ENCODE measurements around the gene AHNAK. TPM values are rescaled to one million over a fixed set of nuclear protein-coding genes. Genes with fewer than 3 reads are reported as not detected.

Gene AHNAK
- polyA plus RNA-seq, 1 experiment: 145 TPM

DNA sequence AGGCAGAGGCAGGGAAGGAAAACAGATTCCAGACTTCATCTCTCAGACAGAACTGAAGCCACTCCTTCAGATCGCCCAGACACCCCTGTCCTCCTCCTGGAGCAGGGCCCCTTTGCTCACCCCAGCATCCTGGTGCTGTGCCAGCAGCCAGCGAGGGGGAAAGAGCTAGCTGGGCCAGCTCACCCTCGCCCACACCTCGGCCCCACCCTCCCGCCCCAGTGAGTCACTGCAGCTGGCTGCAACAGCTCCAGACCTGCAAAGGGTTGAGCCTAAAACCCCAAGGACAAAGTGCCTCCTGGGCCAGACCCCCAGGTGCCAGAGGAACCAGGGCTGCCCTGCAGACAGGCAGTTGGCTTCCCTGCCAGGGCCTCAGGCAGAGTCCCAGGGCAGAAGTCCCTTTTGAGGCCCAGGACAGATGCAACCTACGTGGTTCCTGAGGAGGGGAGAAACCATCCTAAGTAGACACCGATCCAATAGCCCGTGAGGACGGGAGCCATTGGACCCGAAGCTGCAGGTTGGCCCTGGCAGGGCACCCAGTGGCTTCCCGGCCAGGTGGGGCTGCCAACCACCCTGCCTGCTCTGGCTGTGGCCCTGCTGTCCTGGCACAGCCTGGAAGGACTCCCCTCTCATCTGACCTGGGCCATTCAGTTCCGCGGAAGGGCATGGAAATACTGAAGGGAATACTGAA, 7.2 kb downstream of the AHNAK start:
- Histone ChIP-seq H3K4me3 (ENCODE audit: low read depth, low read length) (peak overlapping the region; percentile 20), H3K27me3 (ENCODE audit: control insufficient read depth, insufficient read depth, low read length) (no peaks in the 10 kb centered on the region), H3K36me3 (ENCODE audit: control insufficient read depth, insufficient read depth, low read length) (peaks cover 31% of the 10 kb centered on the region)
- CTCF ChIA-PET: interaction anchor here (0.8 to 10.6 kb wide), 8 partner anchors 16 to 144 kb away, joined by 3 to 220 read pairs (median 4); no protein-coding TSS in a partner anchor
- POLR2A ChIA-PET: interaction anchor here (0.6 to 1.4 kb wide), 4 partner anchors 34 to 139 kb away, joined by 3 to 5 read pairs (median 4); partner anchors contain the start of gene EEF1G
- TF ChIP-seq, protein P1, sequence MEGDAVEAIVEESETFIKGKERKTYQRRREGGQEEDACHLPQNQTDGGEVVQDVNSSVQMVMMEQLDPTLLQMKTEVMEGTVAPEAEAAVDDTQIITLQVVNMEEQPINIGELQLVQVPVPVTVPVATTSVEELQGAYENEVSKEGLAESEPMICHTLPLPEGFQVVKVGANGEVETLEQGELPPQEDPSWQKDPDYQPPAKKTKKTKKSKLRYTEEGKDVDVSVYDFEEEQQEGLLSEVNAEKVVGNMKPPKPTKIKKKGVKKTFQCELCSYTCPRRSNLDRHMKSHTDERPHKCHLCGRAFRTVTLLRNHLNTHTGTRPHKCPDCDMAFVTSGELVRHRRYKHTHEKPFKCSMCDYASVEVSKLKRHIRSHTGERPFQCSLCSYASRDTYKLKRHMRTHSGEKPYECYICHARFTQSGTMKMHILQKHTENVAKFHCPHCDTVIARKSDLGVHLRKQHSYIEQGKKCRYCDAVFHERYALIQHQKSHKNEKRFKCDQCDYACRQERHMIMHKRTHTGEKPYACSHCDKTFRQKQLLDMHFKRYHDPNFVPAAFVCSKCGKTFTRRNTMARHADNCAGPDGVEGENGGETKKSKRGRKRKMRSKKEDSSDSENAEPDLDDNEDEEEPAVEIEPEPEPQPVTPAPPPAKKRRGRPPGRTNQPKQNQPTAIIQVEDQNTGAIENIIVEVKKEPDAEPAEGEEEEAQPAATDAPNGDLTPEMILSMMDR (IDR thresholded peaks at IDR 0.05; ENCODE audit: insufficient read depth, low read depth, low read length): no peak
- DNase-seq (ENCODE audit: low read depth): peak; percentile 66

DNA sequence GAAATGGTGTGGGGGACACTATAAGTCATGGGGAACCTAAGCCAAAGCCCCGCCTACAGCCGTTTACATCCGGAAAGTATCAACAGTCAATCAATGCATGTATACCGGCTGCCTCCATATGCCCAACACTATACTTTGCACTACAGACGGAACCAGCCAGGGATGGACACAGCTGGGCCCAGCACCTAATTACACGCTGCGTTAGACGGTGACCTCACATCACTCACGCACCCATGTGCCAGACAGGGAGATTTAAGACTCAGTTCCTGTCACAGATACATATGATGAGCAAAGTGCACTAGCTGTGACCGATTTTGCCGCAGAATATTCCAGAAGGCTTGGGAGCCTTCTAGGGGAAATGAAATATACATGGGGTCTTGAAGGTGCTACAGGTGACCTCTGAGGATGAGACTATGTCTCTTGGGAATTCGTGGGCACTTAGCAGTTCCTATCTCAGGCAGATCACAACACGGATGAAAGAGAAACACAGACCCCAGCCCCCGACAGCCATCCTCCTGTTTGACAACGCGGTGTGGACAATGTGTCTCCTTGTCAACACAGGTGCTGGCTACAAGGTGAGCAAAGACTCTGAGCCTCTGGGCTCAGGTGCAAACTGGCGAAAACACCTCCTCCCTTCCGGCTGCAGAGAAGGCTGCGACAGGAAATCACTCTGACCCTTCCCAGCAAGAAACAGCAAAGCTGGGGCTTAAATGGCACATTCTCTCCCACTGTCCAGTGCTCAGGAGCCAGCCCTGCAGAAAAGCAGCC, 8.0 kb downstream of the AHNAK start:
- ChIA-PET CTCF (interaction anchor here (1.0 to 10.6 kb wide), 5 partner anchors 22 to 143 kb away, joined by 3 to 220 read pairs (median 10); no protein-coding TSS in a partner anchor), POLR2A (interaction anchor here (0.6 to 1.4 kb wide), 4 partner anchors 35 to 138 kb away, joined by 3 to 5 read pairs (median 4); partner anchors contain the start of gene EEF1G)
- TF ChIP-seq, protein P1 (IDR thresholded peaks at IDR 0.05; ENCODE audit: insufficient read depth, low read depth, low read length): no peak
- Histone ChIP-seq H3K4me3 (ENCODE audit: low read depth, low read length) (peak overlapping the region; percentile 20), H3K27me3 (ENCODE audit: control insufficient read depth, insufficient read depth, low read length) (no peaks in the 10 kb centered on the region), H3K36me3 (ENCODE audit: control insufficient read depth, insufficient read depth, low read length) (peaks cover 39% of the 10 kb centered on the region)
- DNase-seq (ENCODE audit: low read depth): no peak

DNA sequence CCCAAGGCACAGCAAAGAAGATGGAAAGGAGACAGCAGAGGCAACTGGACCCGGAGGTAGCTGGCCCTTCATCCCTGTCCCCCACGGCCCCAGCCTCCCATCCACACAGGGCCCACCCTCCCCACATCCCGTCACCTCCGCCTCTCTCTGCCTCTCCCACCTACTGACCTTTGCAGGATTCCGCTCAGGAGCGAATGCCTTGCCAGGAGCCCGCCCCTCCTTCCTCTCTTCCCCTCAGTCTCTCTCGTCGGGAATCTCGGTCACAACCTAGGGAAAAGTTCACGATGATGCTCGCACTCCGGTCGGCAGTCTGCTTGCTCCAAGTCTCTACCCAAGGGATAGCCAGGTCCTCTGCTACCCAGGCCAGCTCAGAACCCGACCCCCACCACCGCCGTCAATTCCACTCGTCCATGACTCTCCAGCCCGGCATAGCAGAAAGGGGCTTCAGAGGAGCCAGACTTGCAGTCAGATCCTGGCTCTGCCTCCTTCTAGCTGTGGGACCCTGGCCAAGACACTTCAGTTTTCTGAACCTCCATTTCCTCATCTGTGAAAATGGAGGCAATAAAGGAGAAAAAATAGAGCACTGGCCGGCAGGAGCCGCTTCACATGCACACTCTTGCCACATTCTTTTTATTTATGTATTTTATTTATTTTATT, 10.2 kb downstream of the AHNAK start:
- Histone ChIP-seq H3K36me3 (ENCODE audit: control insufficient read depth, insufficient read depth, low read length) (peaks cover 58% of the 10 kb centered on the region), H3K27me3 (ENCODE audit: control insufficient read depth, insufficient read depth, low read length) (no peaks in the 10 kb centered on the region), H3K4me3 (ENCODE audit: low read depth, low read length) (no peak overlapping the region)
- TF ChIP-seq, protein P1 (IDR thresholded peaks at IDR 0.05; ENCODE audit: insufficient read depth, low read depth, low read length): no peak
- no peak for DNase-seq (ENCODE audit: low read depth)
- ChIA-PET CTCF (interaction anchor here (10.6 kb wide), 1 partner anchor 111 kb away, joined by 220 read pairs; no protein-coding TSS in a partner anchor), POLR2A (no interaction called here)

DNA sequence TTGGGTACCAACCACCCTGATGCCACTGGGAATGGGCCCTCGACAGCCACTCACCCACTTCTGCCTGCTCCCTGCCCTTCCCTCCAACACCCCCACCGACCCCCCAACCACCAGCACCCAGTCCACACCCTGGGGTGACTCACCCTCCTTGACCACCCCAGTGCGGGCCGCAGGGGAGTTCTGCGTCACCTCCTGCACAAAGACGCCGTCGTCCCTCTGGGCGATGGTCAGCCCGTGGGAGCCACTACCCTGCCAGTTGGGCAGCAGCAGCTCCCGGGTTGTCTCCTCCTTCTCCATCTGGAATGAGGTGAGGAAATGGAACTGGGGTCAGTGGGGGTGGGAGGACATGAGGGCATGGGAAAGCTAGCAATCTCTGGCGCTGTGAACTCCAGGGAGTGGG, 10.8 kb downstream of the AHNAK start:
- Histone ChIP-seq H3K36me3 (ENCODE audit: control insufficient read depth, insufficient read depth, low read length) (peaks cover 60% of the 10 kb centered on the region), H3K27me3 (ENCODE audit: control insufficient read depth, insufficient read depth, low read length) (no peaks in the 10 kb centered on the region), H3K4me3 (ENCODE audit: low read depth, low read length) (no peak overlapping the region)
- POLR2A ChIA-PET: no interaction called here
- TF ChIP-seq, protein P1 (IDR thresholded peaks at IDR 0.05; ENCODE audit: insufficient read depth, low read depth, low read length): no peak
- no peak for DNase-seq (ENCODE audit: low read depth)
- CTCF ChIA-PET: interaction anchor here (10.6 kb wide), 1 partner anchor 110 kb away, joined by 220 read pairs; no protein-coding TSS in a partner anchor
